D341Med (cell line): ENCODE data around the gene SLC25A1.

Source experiments
- DNase-seq: peaks from one replicate; pipeline ENCODE4 v3.0.0; 2012; ENCODE audit warnings: low spot score

The SLC25A1 gene

DNA sequence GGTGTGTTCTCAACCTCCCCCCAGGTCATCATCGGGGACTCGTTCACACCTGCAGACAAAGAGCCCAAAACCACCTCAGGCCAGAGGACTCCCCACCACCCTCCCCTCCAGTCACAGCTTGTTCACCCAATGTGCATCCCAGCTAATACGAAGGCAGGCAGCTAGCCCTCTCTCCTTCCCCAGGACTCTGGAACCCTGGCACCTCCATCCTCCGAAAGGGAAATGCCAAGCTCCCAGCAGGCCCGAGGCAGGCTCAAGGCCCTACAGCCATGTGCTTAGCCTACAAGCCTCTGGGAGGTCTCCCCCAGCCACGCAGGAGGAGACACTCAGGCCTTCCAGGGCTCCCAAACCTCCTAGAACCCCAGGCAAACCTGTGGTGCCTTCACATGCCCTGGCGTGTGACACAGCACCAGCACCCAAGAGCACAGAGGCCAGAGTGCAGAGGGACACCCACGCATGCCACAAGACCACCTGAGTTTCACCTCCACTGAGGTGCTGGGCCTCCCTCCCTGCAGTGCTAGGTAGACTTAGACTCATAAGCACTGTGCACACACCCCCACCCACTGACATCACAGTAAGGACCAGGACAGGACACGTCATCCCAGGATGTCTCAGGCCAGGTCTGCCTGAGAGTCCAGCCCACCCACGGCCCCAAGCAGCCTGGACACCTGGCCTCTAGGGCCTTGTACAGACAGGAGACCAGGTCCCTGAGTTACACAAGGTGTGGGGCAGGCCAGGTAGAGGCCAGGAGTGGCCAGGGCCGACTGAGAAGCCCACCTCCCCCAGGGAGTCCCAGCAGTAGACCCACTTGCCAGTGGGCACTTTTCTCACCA, 40.9 kb downstream of the SLC25A1 start:
- DNase-seq = no peak

- DNase-seq = no peak
Observed at GRCh38 chr22:19136915-19137314, 41.6 kb downstream of the SLC25A1 start.

DNA sequence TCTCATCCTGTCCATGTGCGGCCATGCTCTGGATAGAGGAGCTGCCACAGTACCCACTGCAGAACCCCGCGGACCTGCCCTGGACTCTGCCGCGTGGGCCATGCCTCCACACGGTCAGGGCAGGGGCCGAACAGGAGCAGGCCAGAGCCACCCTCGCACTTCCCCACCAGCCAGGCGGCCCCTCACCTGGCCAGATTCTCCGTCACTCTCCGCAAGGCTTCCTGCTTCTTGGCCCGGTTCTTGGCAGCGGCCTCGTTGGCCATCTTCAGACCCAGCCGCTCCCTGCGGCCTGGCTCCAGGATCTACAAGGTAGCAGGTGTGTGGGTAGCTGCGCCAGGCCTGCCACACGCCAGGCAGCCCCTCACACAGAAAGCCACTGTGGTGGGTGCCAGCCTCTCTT, 43.7 kb downstream of the SLC25A1 start:
- no peak for DNase-seq

DNA sequence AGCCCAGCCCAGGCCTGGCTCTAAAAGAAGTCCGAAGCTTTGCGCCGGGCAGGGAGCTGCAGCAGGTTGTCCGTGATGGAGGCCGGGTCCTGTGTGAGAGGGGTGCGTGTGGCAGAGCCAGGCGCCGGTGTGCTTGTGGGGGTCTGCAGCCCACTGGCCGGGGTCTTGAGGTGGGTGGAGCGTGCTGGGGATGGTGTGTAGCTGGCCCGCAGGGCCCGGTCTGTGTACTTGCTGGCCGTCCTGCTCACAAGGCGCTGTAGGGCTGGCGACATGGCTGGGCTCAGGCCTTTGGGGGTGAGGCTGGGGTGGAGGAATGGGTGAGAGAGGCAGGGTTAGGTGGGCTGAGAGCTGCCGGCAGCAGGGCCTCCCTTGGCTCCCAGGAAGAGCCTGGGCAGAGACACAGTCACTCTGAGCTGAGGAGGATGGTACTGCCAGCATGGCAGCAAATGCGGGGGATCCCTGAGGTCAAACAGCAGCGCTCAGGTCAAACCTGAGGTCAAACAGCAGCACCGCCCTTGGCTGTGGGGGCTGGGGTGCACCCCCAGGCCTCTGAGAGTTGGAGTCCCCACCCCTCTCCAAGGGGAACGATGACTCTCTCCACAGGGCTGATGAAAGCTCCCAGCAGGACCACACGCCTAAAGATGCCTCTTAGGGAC, 44.2 kb downstream of the SLC25A1 start:
- DNase-seq = no peak

GRCh38 chr22:19133561-19133960, 45.0 kb downstream of the SLC25A1 start:
- no peak for DNase-seq

GRCh38 chr22:19132693-19133400, 45.7 kb downstream of the SLC25A1 start:
- no peak for DNase-seq

- no peak for DNase-seq
Observed at GRCh38 chr22:19132153-19132552, 46.4 kb downstream of the SLC25A1 start.

- DNase-seq = no peak
Observed at GRCh38 chr22:19131685-19132015, 46.9 kb downstream of the SLC25A1 start.

DNA sequence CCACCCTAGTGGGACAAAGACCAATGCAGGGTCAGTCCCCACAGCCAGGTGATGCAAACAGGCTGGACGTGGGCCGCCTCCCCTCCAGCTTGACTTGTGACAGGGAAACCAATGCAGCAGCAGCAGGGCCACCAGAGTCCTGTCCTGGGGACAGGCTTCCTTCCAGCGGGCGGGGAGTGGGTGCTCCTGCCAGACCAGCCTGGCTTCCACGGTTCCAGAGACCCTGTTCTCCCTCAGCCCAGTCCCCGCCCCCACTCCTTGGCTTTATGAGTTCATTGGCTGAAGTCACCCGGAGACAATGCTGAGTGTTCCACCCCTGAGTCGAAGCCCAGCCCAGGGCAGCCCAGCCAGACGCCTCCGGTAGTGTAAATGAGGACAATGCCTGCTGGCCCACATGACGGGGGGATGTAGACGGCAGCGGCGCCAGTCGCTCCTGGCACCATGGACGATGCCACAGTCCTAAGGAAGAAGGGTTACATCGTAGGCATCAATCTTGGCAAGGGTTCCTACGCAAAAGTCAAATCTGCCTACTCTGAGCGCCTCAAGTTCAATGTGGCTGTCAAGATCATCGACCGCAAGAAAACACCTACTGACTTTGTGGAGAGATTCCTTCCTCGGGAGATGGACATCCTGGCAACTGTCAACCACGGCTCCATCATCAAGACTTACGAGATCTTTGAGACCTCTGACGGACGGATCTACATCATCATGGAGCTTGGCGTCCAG, 47.4 kb downstream of the SLC25A1 start, which contains the start of gene TSSK2:
Gene TSSK2, plus strand, starts transcription at position 350 of the 726 bp plus-strand sequence. Its CDS starts 92 bp downstream, at position 442.
- DNase-seq = no peak

GRCh38 chr22:19129871-19130270, 48.7 kb downstream of the SLC25A1 start:
- DNase-seq = no peak

DNA sequence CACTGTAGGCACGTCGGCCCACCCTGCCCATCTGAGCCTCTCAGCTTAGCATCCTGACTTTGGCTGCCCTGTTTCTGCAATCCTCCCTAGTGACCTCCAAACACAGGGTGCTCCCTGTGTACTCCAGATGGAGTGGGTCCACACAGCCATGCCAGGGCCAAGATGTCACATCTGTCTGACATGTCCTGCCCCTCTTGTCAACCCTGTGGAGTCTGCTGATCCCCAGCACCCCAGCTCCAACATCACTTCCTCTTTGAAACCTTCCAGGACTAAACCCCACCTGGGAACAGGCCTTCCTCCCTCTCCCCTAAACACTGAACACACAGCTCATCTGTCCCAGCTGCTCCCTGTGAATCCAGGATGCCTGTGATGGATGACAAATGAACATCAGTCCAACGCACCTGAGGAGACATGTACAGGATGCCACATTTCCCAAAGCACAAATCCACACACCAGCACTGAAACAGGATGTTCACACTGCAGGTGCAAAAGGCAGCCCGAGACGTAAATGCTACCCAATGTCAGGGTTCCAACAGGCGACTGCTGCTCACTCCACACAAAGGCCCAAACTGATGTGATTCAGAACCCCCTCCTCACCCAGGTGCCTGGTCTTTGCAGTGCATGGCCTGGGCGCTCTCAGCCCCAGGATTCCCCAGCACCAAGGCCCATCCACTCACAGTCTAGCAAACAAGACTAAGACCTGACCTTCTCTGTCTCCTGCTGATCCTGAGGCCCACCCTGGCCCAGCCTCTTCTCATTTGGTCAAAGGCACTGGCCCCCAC, 49.4 kb downstream of the SLC25A1 start:
- DNase-seq = no peak

DNA sequence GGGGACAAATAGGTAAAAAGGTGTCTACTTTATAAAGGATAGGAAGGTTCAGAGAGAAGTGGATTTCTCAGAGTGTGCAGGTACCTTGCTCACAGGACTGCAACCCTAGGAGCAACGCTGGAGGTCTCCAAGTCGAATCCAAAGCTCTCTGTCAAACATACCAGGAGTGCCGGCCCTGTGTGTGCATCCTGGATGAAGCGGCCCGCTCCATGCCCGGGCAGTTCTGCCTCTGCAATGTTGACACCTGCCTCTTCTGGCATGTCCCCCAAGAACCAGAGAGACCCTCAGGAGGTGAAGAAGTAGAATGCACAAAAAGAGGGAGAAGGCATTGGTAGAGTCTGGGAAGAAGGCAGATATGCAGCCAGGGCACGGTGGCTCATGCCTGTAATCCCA, 50.5 kb downstream of the SLC25A1 start:
- no peak for DNase-seq

DNA sequence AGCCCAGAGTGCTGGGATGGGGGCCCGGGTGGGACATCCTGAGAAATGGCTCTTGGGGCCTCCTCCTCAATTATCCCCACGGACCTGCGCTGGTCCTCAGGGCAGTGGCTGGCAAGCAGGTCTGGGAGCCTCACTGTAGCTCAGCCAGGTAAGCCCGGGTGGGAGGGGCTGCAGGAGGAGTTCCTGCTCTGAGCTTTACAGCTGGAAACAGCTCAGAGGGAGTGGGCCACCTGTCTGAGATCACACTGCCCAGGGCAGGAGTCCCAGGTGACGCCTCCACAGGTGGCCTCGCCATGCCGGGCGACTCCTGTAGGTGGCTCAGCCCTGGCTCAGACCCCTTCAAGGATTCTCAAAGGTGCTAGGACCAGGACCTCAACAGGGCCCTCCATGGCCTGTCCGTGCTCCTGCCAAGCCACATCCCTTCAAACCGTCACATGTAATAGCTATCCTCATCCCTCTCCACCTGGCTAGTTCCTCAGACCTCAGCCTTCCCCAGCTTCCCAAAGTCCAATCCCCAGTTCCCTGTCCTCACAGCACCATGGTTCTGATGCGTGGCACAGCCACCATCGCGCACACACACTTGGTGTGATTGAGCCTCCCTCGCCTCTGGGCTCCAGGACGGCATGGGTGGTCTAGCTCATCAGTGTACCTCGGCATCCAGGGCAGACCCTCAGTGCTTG, 51.1 kb downstream of the SLC25A1 start:
- DNase-seq = no peak

GRCh38 chr22:19126309-19127273, 51.9 kb downstream of the SLC25A1 start:
- no peak for DNase-seq
